ENCODE results near the gene TET3. TPM values are rescaled to one million over a fixed set of nuclear protein-coding genes. Genes with fewer than 3 reads are reported as not detected.
A peak's percentile ranks its signal among the peaks of the same experiment; 100 is the strongest.

The TET3 gene
- total RNA-seq, 5 donors from 2014 or later (not counting 1 experiment from before 2014, with no cell fraction given): 22.5 to 32.2 (median 26.8) TPM

DNA sequence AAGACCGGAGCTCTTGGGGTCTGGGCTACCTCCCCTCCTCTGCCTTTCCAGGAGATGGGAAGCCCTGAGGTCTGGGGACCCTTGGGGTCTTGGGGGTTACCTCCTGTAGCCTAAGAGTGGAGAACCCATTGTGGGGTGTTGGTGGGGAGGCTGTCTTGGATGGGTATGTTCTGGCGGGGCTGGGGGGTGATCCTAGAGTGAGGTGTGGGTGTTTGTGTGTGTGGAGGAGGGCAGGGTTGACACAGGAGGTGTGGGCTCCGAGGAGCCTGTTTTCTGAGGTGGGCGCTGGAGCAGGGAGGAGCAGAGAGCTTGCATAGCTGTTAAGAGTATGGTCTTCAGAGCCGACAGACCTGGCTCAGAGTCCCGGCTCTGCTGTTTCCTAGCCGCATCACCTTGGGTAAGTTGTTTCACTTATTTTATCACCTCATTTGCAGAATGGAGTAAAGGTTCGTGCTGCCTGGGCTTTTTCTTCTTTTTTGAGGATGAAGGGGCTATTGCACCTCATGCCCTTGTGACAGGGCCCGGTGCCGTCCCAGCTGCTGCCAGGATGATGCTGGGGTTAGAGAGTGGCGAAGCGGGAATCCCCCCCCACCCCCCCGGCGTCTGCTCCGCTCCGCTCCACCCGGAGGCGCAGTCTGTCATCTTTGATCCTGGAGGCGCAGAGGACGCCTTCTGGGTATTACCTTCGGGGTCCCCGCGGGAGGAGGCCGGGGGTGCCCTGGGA is 17.2 kb downstream of the TET3 start:
- 5% methylated on average over 10 of the region's 24 CpGs for WGBS (ENCODE audit: insufficient coverage)
- Histone ChIP-seq H3K4me1 (ENCODE audit: control insufficient read depth in 1 of 2, extremely low read depth in 1 of 2, insufficient read depth in 2 of 2, low read length in 2 of 2) (peaks cover 14 to 60% of the 10 kb centered on the region in 2 experiments), H3K4me3 (ENCODE audit: control insufficient read depth in 1 of 2, extremely low read depth in 1 of 2, low read length in 1 of 2) (peak overlapping the region; percentile 40 to 50), H3K9me3 (no peaks in the 10 kb centered on the region), H3K27ac (ENCODE audit: low read length) (peak overlapping the region; percentile 58), H3K36me3 (ENCODE audit: control insufficient read depth in 2 of 2, extremely low read depth in 1 of 2, insufficient read depth in 1 of 2, low read length in 1 of 2) (peaks cover 2 to 5% of the 10 kb centered on the region in 2 donors), H3K27me3 (replicated peaks in 1 of 2; ENCODE audit: control insufficient read depth in 2 of 2, extremely low read depth in 1 of 2, insufficient read depth in 2 of 2, low read length in 1 of 2) (no peaks in the 10 kb centered on the region)
- Mint-ChIP-seq H3K4me3 (peak overlapping the region; percentile 81 to 85 (median 83)), H3K4me1 (peaks cover 69 to 82% (median 81%) of the 10 kb centered on the region in 3 donors), H3K27ac (peak overlapping the region; percentile 64 to 72), H3K36me3 (peaks cover 3% of the 10 kb centered on the region), H3K9me3 (no peaks in the 10 kb centered on the region), H3K27me3 (no peaks in the 10 kb centered on the region)
- DNase-seq (peak in 1 of 35 experiments; percentile 27), ATAC-seq (replicated peaks in 1 of 4) (peak; percentile 27 to 54 (median 49))
- ChIA-PET POLR2A (interaction anchor here (0.8 to 1.2 kb wide), 3 partner anchors 29 to 39 kb away, joined by 3 to 4 read pairs (median 3); no protein-coding TSS in a partner anchor), CTCF (interaction anchor here (0.6 to 1.2 kb wide), 5 partner anchors 9 to 149 kb away, joined by 3 to 4 read pairs (median 4); no protein-coding TSS in a partner anchor)

DNA sequence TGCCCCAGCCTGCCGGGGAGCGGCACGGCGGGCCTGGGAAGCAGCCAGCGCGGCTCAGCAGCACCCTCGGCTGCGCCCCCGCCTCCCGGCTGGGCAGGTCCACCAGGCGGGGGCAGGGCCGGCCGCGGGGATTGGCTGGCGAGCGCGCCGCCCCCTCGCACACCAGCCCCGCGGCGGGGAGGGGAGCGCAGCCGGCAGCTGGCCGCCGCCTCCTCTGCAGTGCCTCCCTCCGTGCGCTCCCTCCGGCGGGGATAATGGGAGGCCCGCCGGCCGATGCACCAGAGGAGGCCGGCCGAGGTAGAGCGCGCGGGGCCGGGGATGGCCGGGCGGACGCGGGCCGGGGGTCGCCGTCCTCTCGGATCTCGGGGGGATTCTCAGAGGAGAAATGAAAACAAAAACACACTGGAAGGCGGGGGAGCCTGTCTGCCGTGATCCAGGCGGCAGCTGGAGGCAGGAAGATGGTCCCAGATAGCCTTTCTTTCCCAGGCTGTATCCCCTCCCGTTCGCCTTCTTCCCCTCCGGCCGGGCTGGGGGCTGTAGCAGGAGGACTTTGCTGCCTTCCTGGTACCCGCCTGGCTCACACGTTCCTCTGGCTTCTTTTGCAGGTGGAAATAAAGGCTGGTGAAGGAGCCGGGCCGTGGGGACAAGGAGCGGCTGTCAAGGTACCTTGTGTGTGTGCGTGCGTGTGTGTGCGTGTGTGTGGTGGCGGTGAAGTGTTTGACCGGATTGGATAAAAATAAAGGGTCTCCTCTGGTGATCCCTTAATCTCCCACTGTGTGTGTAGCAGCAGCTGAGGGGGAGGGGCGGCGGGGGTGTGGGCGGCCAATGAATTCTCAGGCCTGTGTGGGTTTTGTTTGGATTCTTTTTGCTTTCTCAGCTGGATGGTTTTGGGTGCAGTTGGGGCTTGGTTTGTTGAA is 18.1 kb downstream of the TET3 start:
- Mint-ChIP-seq H3K4me1 (peaks cover 65 to 80% (median 78%) of the 10 kb centered on the region in 3 donors), H3K36me3 (peaks cover 3% of the 10 kb centered on the region)

DNA sequence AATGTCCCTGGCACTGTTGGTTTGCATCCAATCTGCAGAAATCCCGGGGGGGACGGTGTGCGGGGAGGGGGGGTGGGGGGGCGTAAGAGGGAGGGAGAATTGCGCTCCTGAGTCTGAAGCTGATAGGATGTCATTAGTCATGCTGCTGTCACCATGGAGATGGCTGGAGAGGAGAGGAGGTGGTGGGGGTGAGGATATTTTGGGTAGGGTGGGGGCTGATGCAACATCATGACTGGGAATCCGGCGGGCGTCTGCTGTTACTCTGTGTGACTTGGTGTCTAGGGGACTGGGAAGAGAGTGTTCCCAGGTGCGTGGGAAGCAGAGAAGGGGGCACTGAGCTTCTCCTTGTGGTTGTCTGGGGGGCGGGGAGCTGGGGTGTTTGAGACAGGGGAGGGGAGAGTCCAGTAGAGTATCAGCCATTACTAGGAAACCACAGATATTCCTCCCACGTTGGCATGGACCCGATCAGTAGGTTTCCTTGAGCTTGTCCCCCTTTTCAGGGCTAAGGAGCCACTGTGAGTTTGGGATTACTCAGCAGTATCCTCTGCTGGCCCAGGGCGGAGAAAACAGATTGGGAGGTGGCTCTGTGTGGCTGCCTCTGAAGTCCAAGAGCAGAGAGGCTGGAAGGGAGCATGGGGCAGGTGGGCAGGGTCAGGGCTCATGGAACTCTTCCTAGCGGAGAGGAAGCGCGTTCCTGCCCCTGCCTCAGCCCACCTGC is 18.9 kb downstream of the TET3 start:
- Histone ChIP-seq H3K4me1 (ENCODE audit: control insufficient read depth in 1 of 2, extremely low read depth in 1 of 2, insufficient read depth in 2 of 2, low read length in 2 of 2) (peaks cover 6 to 43% of the 10 kb centered on the region in 2 experiments), H3K4me3 (ENCODE audit: control insufficient read depth in 1 of 2, extremely low read depth in 1 of 2, low read length in 1 of 2) (no peak overlapping the region), H3K27ac (ENCODE audit: low read length) (no peak overlapping the region), H3K9me3 (no peaks in the 10 kb centered on the region), H3K27me3 (replicated peaks in 1 of 2; ENCODE audit: control insufficient read depth in 2 of 2, extremely low read depth in 1 of 2, insufficient read depth in 2 of 2, low read length in 1 of 2) (no peaks in the 10 kb centered on the region), H3K36me3 (ENCODE audit: control insufficient read depth in 2 of 2, extremely low read depth in 1 of 2, insufficient read depth in 1 of 2, low read length in 1 of 2) (peaks cover 6 to 19% of the 10 kb centered on the region in 2 donors)
- Mint-ChIP-seq H3K36me3 (peaks cover 3% of the 10 kb centered on the region), H3K27ac (no peak overlapping the region), H3K4me1 (peaks cover 62 to 76% (median 73%) of the 10 kb centered on the region in 3 donors), H3K27me3 (no peaks in the 10 kb centered on the region), H3K9me3 (no peaks in the 10 kb centered on the region), H3K4me3 (peak overlapping the region in 2 of 3 donors; percentile 50 to 83)
- no peak for ATAC-seq (replicated peaks in 1 of 4)
- WGBS (ENCODE audit: insufficient coverage): 78% methylated on average over 6 of the region's 16 CpGs
- POLR2A ChIA-PET: interaction anchor here in 1 of 2 donors (0.7 to 0.8 kb wide), 2 partner anchors 15 to 417 kb away, joined by 3 read pairs; no protein-coding TSS in a partner anchor
- DNase-seq: no peak
- CTCF ChIA-PET: interaction anchor here in 1 of 2 donors (0.9 kb wide), 1 partner anchor 15 kb away, joined by 5 read pairs; no protein-coding TSS in a partner anchor

More for the DNA sequence above, 18.1 kb downstream of the TET3 start:
- Mint-ChIP-seq H3K9me3 (no peaks in the 10 kb centered on the region), H3K4me3 (peak overlapping the region; percentile 76 to 83 (median 81)), H3K27me3 (no peaks in the 10 kb centered on the region), H3K27ac (peak overlapping the region; percentile 22 to 63)
- peaks cover 12 to 51% of the 10 kb centered on the region in 2 experiments for H3K4me1 ChIP-seq (ENCODE audit: control insufficient read depth in 1 of 2, extremely low read depth in 1 of 2, insufficient read depth in 2 of 2, low read length in 2 of 2)
- ChIA-PET POLR2A (interaction anchor here in 1 of 2 donors (0.7 kb wide), 1 partner anchor 418 kb away, joined by 3 read pairs; no protein-coding TSS in a partner anchor), CTCF (interaction anchor here in 1 of 2 donors (0.6 to 0.9 kb wide), 3 partner anchors 8 to 95 kb away, joined by 3 to 5 read pairs (median 3); no protein-coding TSS in a partner anchor)
- H3K36me3 ChIP-seq (ENCODE audit: control insufficient read depth in 2 of 2, extremely low read depth in 1 of 2, insufficient read depth in 1 of 2, low read length in 1 of 2): peaks cover 6 to 12% of the 10 kb centered on the region in 2 donors
- H3K9me3 ChIP-seq: no peaks in the 10 kb centered on the region
- H3K4me3 ChIP-seq (ENCODE audit: control insufficient read depth in 1 of 2, extremely low read depth in 1 of 2, low read length in 1 of 2): peak overlapping the region; percentile 50 to 60
- no peaks in the 10 kb centered on the region for H3K27me3 ChIP-seq (replicated peaks in 1 of 2; ENCODE audit: control insufficient read depth in 2 of 2, extremely low read depth in 1 of 2, insufficient read depth in 2 of 2, low read length in 1 of 2)
- H3K27ac ChIP-seq (ENCODE audit: low read length): no peak overlapping the region
- ATAC-seq (replicated peaks in 1 of 4): peak; percentile 89 to 98 (median 96)
- peak; percentile 61 to 88 (median 73) for DNase-seq
- 5% methylated on average over 59 of the region's 68 CpGs for WGBS (ENCODE audit: insufficient coverage)

DNA sequence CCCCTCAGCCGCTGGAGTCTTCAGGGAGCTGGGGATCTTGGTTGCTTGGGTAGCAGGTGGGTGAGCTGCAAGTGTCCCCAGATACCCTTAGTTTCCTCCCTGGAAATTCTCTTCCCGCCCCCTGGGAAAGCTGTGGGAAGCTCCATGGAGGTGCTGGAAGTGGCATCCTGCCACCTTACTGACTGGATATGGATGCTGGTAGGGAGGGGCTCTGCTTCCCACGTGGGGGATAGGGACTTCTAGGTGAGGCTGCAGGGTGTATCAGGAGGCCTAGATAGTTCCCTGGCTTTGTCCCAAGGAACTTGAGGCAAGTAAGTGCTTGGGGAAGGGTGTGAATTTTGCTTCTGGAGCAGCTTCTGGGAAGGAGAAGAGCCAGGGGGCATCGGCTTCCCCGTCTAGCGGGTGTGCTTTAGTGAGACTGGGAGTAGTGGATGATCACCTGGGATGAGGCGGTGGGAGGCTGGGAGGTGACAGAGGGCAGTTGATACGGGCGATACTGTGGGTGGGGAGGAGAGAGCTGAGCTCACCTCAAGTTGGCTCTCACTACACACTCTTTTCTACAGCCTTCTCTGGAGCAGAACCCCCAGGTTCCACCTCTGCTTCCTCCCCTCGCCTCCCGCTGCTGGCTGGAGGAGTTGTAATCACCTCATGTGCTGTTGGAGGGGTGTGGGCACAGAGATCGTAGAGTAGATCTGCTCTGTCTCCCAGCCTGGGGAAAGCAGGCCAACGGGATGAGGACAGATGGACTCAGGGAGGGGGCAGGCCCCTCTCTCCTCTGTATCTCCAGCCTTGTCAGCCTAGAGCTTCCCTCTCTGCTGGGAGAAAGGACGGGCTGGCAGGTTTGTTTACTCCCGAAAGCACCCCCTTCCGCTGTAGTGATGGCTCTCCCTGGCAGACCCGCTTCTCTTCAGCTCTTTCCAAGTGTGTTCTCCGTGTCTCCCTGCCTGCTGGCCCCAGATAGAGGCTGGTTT is 19.8 kb downstream of the TET3 start:
- Mint-ChIP-seq H3K27ac (peak overlapping the region in 1 of 2 donors; percentile 39), H3K36me3 (peaks cover 3% of the 10 kb centered on the region), H3K4me1 (peaks cover 62 to 69% (median 68%) of the 10 kb centered on the region in 3 donors), H3K27me3 (no peaks in the 10 kb centered on the region), H3K4me3 (peak overlapping the region in 2 of 3 donors; percentile 34 to 83), H3K9me3 (no peaks in the 10 kb centered on the region)
- CTCF ChIA-PET: interaction anchor here (0.5 to 0.9 kb wide), 2 partner anchors 14 to 48 kb away, joined by 5 to 7 read pairs; no protein-coding TSS in a partner anchor
- ATAC-seq (replicated peaks in 1 of 4): no peak
- no peak overlapping the region for H3K4me3 ChIP-seq (ENCODE audit: control insufficient read depth in 1 of 2, extremely low read depth in 1 of 2, low read length in 1 of 2)
- no peak for DNase-seq
- no peaks in the 10 kb centered on the region for H3K9me3 ChIP-seq
- peaks cover 11 to 24% of the 10 kb centered on the region in 2 donors for H3K36me3 ChIP-seq (ENCODE audit: control insufficient read depth in 2 of 2, extremely low read depth in 1 of 2, insufficient read depth in 1 of 2, low read length in 1 of 2)
- no peaks in the 10 kb centered on the region for H3K27me3 ChIP-seq (replicated peaks in 1 of 2; ENCODE audit: control insufficient read depth in 2 of 2, extremely low read depth in 1 of 2, insufficient read depth in 2 of 2, low read length in 1 of 2)
- peaks cover 6 to 40% of the 10 kb centered on the region in 2 experiments for H3K4me1 ChIP-seq (ENCODE audit: control insufficient read depth in 1 of 2, extremely low read depth in 1 of 2, insufficient read depth in 2 of 2, low read length in 2 of 2)
- H3K27ac ChIP-seq (ENCODE audit: low read length): no peak overlapping the region
- 87% methylated on average over 3 of the region's 18 CpGs for WGBS (ENCODE audit: insufficient coverage)
- POLR2A ChIA-PET: interaction anchor here in 1 of 2 donors (0.8 kb wide), 1 partner anchor 14 kb away, joined by 3 read pairs; no protein-coding TSS in a partner anchor

DNA sequence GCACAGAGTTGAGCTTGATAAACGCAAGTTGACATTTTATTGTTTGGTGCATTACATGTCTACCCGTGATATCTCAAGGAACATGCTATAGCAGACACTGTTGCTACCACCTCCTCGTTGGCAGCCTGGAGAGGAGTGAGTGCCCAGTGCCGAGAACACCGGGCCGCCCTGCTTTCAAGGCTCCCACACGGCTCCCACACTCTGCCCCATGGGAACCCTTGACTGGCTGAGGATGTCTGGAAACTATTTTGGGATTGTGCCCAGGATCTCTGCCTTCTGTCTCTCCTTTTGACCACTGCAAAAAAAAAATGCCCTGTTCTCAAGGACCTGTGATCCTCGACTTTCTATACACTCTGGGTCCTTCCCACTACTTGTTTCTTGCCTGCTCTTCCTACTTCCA is 21.1 kb downstream of the TET3 start:
- peaks cover 11 to 30% of the 10 kb centered on the region in 2 donors for H3K36me3 ChIP-seq (ENCODE audit: control insufficient read depth in 2 of 2, extremely low read depth in 1 of 2, insufficient read depth in 1 of 2, low read length in 1 of 2)
- H3K27ac Mint-ChIP-seq: no peak overlapping the region
- H3K27me3 Mint-ChIP-seq: no peaks in the 10 kb centered on the region

More for the DNA sequence above, 21.1 kb downstream of the TET3 start:
- H3K4me3 ChIP-seq (ENCODE audit: control insufficient read depth in 1 of 2, extremely low read depth in 1 of 2, low read length in 1 of 2): no peak overlapping the region
- H3K36me3 Mint-ChIP-seq: peaks cover 6% of the 10 kb centered on the region
- peaks cover 4 to 32% of the 10 kb centered on the region in 2 experiments for H3K4me1 ChIP-seq (ENCODE audit: control insufficient read depth in 1 of 2, extremely low read depth in 1 of 2, insufficient read depth in 2 of 2, low read length in 2 of 2)
- peaks cover 58 to 63% (median 62%) of the 10 kb centered on the region in 3 donors for H3K4me1 Mint-ChIP-seq
- 100% methylated on average over 2 of the region's 8 CpGs for WGBS (ENCODE audit: insufficient coverage)
- no peaks in the 10 kb centered on the region for H3K9me3 ChIP-seq
- H3K27me3 ChIP-seq (replicated peaks in 1 of 2; ENCODE audit: control insufficient read depth in 2 of 2, extremely low read depth in 1 of 2, insufficient read depth in 2 of 2, low read length in 1 of 2): no peaks in the 10 kb centered on the region
- H3K9me3 Mint-ChIP-seq: no peaks in the 10 kb centered on the region
- H3K4me3 Mint-ChIP-seq: no peak overlapping the region
- no peak for DNase-seq
- ATAC-seq (replicated peaks in 1 of 4): no peak
- ChIA-PET POLR2A (interaction anchor here in 1 of 2 donors (0.5 to 0.7 kb wide), 2 partner anchors 27 to 58 kb away, joined by 4 to 5 read pairs; no protein-coding TSS in a partner anchor), CTCF (no interaction called here)
- no peak overlapping the region for H3K27ac ChIP-seq (ENCODE audit: low read length)
